Measurements from ENCODE around the gene RAMP1. TPM values are rescaled to one million over a fixed set of nuclear protein-coding genes. Genes with fewer than 3 reads are reported as not detected.

RAMP1 gene
- total and polyA plus RNA-seq, 4 donors = 3.1 to 129 (median 23.5) TPM

DNA sequence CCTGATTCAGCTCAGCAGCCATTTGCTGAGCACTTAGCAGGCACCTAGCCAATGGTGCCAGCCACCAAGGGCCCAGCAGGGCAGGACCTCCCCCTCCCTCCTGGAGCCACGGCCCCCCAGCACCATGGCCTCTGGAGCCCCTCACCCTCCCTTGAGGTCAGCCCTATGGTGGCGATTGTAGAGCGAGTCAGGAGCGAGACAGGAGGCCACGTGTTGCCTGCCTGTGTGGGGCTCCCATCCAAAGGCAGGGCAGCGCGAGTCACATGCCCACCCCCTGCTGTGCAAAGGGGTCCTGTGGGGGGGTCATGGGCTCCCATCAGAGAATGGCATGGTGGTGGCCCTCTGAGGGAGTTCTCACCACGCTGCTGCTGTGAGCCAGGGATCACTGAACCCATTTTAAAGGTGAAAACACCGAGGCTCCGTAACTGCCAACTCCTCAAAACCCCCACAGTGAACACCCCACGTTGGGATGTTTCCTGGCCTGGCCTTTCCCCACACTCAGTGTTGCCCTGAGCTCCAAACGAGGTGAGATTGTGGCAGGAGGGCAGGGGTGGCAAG is 35.6 kb downstream of the RAMP1 start:
- H3K9me3 ChIP-seq (ENCODE audit: control insufficient read depth in 4 of 4, low read length in 3 of 4) = no peaks in the 10 kb centered on the region
- no peak overlapping the region for H3K9ac ChIP-seq (ENCODE audit: low read depth in 1 of 2, low read length in 2 of 2)
- no peaks in the 10 kb centered on the region for H3K36me3 ChIP-seq (ENCODE audit: control insufficient read depth in 4 of 4, insufficient read depth in 3 of 4, low read depth in 1 of 4, low read length in 3 of 4)
- peaks cover 0 to 17% (median 7%) of the 10 kb centered on the region in 4 donors for H3K4me1 ChIP-seq (ENCODE audit: control insufficient read depth in 4 of 4, insufficient read depth in 4 of 4, low read length in 3 of 4)
- no peak overlapping the region for H3K27ac ChIP-seq (ENCODE audit: low read depth in 1 of 2, low read length in 2 of 2)
- H3K4me3 ChIP-seq (ENCODE audit: low read depth in 1 of 3, low read length in 3 of 3) = no peak overlapping the region
- TF ChIP-seq, protein P1, sequence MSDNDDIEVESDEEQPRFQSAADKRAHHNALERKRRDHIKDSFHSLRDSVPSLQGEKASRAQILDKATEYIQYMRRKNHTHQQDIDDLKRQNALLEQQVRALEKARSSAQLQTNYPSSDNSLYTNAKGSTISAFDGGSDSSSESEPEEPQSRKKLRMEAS (IDR thresholded peaks at IDR 0.05) = no peak
- TF ChIP-seq GABPA (IDR thresholded peaks at IDR 0.05 in 1 of 2, conservative IDR thresholded peaks at IDR 0.05 in 1 of 2) (no peak), FOXA1 (IDR thresholded peaks at IDR 0.05) (no peak), YY1 (IDR thresholded peaks at IDR 0.05) (no peak), TAF1 (conservative IDR thresholded peaks at IDR 0.05) (no peak), SP1 (IDR thresholded peaks at IDR 0.05) (no peak)
- TF ChIP-seq, protein P2, sequence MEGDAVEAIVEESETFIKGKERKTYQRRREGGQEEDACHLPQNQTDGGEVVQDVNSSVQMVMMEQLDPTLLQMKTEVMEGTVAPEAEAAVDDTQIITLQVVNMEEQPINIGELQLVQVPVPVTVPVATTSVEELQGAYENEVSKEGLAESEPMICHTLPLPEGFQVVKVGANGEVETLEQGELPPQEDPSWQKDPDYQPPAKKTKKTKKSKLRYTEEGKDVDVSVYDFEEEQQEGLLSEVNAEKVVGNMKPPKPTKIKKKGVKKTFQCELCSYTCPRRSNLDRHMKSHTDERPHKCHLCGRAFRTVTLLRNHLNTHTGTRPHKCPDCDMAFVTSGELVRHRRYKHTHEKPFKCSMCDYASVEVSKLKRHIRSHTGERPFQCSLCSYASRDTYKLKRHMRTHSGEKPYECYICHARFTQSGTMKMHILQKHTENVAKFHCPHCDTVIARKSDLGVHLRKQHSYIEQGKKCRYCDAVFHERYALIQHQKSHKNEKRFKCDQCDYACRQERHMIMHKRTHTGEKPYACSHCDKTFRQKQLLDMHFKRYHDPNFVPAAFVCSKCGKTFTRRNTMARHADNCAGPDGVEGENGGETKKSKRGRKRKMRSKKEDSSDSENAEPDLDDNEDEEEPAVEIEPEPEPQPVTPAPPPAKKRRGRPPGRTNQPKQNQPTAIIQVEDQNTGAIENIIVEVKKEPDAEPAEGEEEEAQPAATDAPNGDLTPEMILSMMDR (IDR thresholded peaks at IDR 0.05; ENCODE audit: low read depth, low read length, missing input control) = no peak
- TF ChIP-seq, protein P3, sequence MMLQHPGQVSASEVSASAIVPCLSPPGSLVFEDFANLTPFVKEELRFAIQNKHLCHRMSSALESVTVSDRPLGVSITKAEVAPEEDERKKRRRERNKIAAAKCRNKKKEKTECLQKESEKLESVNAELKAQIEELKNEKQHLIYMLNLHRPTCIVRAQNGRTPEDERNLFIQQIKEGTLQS (IDR thresholded peaks at IDR 0.05) = no peak
- H3K27me3 ChIP-seq (ENCODE audit: control insufficient read depth in 4 of 4, insufficient read depth in 4 of 4, low read length in 3 of 4) = no peaks in the 10 kb centered on the region
- DNase-seq (ENCODE audit: low spot score) = no peak
- 92% methylated on average over 12 of the region's 12 CpGs for WGBS

DNA sequence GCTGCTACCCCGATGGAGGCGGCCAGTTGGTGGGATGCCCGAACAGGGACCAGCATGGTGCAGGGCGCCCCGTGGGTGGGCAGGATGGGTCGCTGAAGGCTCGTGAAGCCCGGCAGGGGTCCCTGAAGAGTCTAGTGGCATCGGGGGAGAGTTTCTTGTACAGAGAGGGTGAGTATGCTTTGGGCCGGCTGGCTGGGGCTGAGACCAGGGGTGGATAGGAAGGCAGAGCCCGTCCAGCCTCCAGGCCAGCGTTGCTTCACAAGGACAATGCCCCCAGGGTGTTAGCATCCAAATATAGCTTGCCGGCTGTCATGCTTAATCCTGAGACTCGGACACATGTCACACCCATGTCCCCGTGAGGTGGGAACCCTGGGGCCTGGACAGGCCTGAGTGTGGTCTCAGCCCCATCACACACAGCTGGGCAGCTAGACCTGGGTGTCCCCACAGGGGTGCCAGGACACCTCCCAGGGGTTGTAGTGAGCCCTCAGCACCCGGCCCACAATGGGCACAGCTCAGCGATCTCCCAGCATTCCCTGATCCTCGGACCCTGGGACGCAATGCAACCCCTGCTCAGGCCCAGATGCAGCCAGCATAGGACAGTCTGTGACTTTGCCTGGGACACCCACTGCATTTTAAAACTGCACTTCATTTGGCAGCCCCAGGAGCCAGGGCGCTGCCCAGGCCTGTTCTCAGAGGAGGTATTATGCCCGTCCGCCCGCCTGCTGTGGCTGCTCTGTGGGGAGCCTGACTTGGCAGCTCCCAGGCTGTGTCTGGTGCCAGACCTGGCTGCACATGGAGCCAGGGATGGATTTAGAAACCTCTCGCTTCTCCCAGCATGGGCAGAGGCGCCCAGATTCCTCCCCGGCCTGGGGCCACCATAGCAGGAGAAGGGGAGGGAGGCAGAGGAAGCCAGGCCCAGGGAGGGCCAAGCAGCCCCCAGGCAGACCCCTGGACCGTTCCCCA is 36.4 kb downstream of the RAMP1 start:
- TF ChIP-seq FOXA2 (IDR thresholded peaks at IDR 0.05) (no peak), GABPA (IDR thresholded peaks at IDR 0.05 in 1 of 2, conservative IDR thresholded peaks at IDR 0.05 in 1 of 2) (no peak), HNF4G (IDR thresholded peaks at IDR 0.05) (no peak), YY1 (IDR thresholded peaks at IDR 0.05) (no peak), RXRA (IDR thresholded peaks at IDR 0.05) (no peak), SP1 (IDR thresholded peaks at IDR 0.05) (no peak), EGR1 (IDR thresholded peaks at IDR 0.05; ENCODE audit: low read depth in 2 of 2) (no peak), HNF4A (conservative IDR thresholded peaks at IDR 0.05) (no peak), RAD21 (IDR thresholded peaks at IDR 0.05) (no peak), JUND (IDR thresholded peaks at IDR 0.05) (no peak), TAF1 (conservative IDR thresholded peaks at IDR 0.05) (no peak), NR2F2 (IDR thresholded peaks at IDR 0.05) (no peak), FOXA1 (IDR thresholded peaks at IDR 0.05) (no peak)
- TF ChIP-seq, protein P1 (IDR thresholded peaks at IDR 0.05) = no peak
- TF ChIP-seq, protein P3 (IDR thresholded peaks at IDR 0.05) = no peak
- TF ChIP-seq, protein P2 (IDR thresholded peaks at IDR 0.05; ENCODE audit: low read depth, low read length, missing input control) = no peak
- TF ChIP-seq, protein P4, sequence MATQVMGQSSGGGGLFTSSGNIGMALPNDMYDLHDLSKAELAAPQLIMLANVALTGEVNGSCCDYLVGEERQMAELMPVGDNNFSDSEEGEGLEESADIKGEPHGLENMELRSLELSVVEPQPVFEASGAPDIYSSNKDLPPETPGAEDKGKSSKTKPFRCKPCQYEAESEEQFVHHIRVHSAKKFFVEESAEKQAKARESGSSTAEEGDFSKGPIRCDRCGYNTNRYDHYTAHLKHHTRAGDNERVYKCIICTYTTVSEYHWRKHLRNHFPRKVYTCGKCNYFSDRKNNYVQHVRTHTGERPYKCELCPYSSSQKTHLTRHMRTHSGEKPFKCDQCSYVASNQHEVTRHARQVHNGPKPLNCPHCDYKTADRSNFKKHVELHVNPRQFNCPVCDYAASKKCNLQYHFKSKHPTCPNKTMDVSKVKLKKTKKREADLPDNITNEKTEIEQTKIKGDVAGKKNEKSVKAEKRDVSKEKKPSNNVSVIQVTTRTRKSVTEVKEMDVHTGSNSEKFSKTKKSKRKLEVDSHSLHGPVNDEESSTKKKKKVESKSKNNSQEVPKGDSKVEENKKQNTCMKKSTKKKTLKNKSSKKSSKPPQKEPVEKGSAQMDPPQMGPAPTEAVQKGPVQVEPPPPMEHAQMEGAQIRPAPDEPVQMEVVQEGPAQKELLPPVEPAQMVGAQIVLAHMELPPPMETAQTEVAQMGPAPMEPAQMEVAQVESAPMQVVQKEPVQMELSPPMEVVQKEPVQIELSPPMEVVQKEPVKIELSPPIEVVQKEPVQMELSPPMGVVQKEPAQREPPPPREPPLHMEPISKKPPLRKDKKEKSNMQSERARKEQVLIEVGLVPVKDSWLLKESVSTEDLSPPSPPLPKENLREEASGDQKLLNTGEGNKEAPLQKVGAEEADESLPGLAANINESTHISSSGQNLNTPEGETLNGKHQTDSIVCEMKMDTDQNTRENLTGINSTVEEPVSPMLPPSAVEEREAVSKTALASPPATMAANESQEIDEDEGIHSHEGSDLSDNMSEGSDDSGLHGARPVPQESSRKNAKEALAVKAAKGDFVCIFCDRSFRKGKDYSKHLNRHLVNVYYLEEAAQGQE (IDR thresholded peaks at IDR 0.05) = no peak
- TF ChIP-seq, protein P5, sequence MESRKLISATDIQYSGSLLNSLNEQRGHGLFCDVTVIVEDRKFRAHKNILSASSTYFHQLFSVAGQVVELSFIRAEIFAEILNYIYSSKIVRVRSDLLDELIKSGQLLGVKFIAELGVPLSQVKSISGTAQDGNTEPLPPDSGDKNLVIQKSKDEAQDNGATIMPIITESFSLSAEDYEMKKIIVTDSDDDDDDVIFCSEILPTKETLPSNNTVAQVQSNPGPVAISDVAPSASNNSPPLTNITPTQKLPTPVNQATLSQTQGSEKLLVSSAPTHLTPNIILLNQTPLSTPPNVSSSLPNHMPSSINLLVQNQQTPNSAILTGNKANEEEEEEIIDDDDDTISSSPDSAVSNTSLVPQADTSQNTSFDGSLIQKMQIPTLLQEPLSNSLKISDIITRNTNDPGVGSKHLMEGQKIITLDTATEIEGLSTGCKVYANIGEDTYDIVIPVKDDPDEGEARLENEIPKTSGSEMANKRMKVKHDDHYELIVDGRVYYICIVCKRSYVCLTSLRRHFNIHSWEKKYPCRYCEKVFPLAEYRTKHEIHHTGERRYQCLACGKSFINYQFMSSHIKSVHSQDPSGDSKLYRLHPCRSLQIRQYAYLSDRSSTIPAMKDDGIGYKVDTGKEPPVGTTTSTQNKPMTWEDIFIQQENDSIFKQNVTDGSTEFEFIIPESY (IDR thresholded peaks at IDR 0.05) = no peak
- Histone ChIP-seq H3K9ac (ENCODE audit: low read depth in 1 of 2, low read length in 2 of 2) (no peak overlapping the region), H3K27me3 (ENCODE audit: control insufficient read depth in 4 of 4, insufficient read depth in 4 of 4, low read length in 3 of 4) (no peaks in the 10 kb centered on the region), H3K4me1 (ENCODE audit: control insufficient read depth in 4 of 4, insufficient read depth in 4 of 4, low read length in 3 of 4) (peaks cover 0 to 17% (median 7%) of the 10 kb centered on the region in 4 donors), H3K9me3 (ENCODE audit: control insufficient read depth in 4 of 4, low read length in 3 of 4) (no peaks in the 10 kb centered on the region), H3K4me3 (ENCODE audit: low read depth in 1 of 3, low read length in 3 of 3) (no peak overlapping the region), H3K27ac (ENCODE audit: low read depth in 1 of 2, low read length in 2 of 2) (no peak overlapping the region), H3K36me3 (ENCODE audit: control insufficient read depth in 4 of 4, insufficient read depth in 3 of 4, low read depth in 1 of 4, low read length in 3 of 4) (no peaks in the 10 kb centered on the region)
- no peak for DNase-seq (ENCODE audit: low spot score)
- 86% methylated on average over 27 of the region's 27 CpGs for WGBS

Measured in liver (tissue), 9 donors.